Prostate gland (tissue), 2 donors: ENCODE measurements around the gene HIPK3.

Source experiments
- CTCF ChIP-seq, 4 experiments: fragments of 200-600 bp in 2 of 4; fragments of 450-650 bp in 2 of 4; sonication (generic) in 2 of 4; IDR thresholded peaks; 1 replicate in 3 of 4; 2 replicates in 1 of 4; pipeline ENCODE4 v1.5.1; 2016 to 2019; ENCODE audit warnings: antibody characterized with exemption in 4 of 4, mild to moderate bottlenecking in 2 of 4, moderate library complexity in 2 of 4
- POLR2A ChIP-seq: fragments of 450-650 bp; IDR thresholded peaks from one replicate; pipeline ENCODE4 v1.6.1; 2016; ENCODE audit warnings: antibody characterized with exemption, mild to moderate bottlenecking

DNA sequence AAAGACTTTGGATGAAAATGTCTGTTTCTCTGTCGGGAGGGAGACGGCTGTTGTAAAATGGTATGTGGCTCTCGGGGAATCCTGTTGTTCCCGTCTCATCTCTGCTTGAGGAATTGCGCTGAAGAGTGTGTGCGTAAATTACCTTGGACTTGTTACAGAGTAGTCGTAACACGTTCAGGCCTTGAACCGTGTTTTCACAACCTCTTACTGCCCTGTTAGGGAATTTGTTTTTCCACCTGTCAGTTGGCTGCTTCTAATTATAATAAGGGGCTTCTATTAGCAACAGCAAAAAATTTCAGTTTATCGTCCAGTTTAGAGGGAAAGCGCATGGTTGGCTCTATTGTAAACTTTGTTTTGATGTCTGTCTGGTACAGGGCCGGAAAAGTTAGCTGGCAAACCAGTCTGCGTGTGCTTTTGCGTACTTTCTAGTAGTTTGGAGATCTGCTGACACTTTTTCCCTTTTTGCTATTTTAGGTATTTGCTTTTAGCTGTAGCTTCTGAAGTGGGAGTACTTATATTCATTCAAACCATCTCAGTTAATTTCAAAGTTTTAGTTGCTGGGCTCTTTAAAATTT, 1.5 kb downstream of the HIPK3 start:
- TF ChIP-seq CTCF (IDR thresholded peaks at IDR 0.05) (no peak), POLR2A (no peak)
